Epithelial cell of proximal tubule (primary cell): ENCODE results near the gene CFP. TPM values are rescaled to one million over a fixed set of nuclear protein-coding genes. Genes with fewer than 3 reads are reported as not detected.

Source experiments
- DNase-seq: peaks from one replicate; pipeline ENCODE4 v3.0.0-alpha.2; 2011; ENCODE audit warnings: low read depth
- H3K4me3 ChIP-seq: 2 replicates; pipeline ENCODE4 v1.5.1; 2011; ENCODE audit warnings: low read depth, mild to moderate bottlenecking, low read length
- total RNA-seq: library from RNA; depleted of rRNA; stranded (reverse); fragments of >200 nt; gene quantifications from 2 replicates; pipeline ENCODE4 v1.2.3, GENCODE V29; 2015
- TF ChIP-seq, protein P1 (sequence below): conservative IDR thresholded peaks from 2 replicates; pipeline ENCODE4 v1.5.1; 2012; ENCODE audit warnings: low read depth, mild to moderate bottlenecking, low read length

Gene CFP
- total RNA-seq, 1 donor from 2014 or later, result 0.06 TPM

- H3K4me3 ChIP-seq, result peak overlapping the region; percentile 73
- TF ChIP-seq, protein P1, sequence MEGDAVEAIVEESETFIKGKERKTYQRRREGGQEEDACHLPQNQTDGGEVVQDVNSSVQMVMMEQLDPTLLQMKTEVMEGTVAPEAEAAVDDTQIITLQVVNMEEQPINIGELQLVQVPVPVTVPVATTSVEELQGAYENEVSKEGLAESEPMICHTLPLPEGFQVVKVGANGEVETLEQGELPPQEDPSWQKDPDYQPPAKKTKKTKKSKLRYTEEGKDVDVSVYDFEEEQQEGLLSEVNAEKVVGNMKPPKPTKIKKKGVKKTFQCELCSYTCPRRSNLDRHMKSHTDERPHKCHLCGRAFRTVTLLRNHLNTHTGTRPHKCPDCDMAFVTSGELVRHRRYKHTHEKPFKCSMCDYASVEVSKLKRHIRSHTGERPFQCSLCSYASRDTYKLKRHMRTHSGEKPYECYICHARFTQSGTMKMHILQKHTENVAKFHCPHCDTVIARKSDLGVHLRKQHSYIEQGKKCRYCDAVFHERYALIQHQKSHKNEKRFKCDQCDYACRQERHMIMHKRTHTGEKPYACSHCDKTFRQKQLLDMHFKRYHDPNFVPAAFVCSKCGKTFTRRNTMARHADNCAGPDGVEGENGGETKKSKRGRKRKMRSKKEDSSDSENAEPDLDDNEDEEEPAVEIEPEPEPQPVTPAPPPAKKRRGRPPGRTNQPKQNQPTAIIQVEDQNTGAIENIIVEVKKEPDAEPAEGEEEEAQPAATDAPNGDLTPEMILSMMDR, result no peak
- no peak for DNase-seq
These were observed 19.5 kb upstream of the CFP start for GRCh38 chrX:47649271-47649670.

- DNase-seq, result no peak
- no peak overlapping the region for H3K4me3 ChIP-seq
- TF ChIP-seq, protein P1, result no peak
These were observed 18.6 kb upstream of the CFP start for GRCh38 chrX:47648376-47648775.

DNA sequence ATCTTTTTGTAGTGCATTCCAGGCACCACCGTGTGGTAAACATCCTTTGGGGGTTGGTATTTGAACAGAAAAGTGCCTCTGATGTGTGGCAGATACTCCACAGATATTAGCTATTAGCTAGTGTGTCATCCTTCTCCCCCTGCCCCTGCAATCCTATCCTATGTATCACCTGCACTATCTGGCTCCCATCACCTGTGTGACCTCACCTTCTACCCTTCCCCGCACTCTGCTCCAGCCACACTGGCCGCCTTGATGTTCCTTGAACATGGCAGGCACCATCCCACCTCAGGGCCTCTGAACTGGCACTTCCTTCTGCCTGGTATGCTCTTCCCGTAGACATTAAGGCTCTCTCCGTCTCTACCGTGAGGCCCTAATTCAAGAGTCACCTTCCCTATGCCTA lies 16.9 kb upstream of the CFP start:
- H3K4me3 ChIP-seq, result no peak overlapping the region
- no peak for DNase-seq
- TF ChIP-seq, protein P1, result no peak

GRCh38 chrX:47645530-47645929 lies 15.8 kb upstream of the CFP start:
- TF ChIP-seq, protein P1, result no peak
- DNase-seq, result no peak
- no peak overlapping the region for H3K4me3 ChIP-seq

- DNase-seq, result no peak
- no peak overlapping the region for H3K4me3 ChIP-seq
- TF ChIP-seq, protein P1, result no peak
These were observed 14.9 kb upstream of the CFP start for GRCh38 chrX:47644557-47645091.

GRCh38 chrX:47643926-47644325 lies 14.2 kb upstream of the CFP start:
- TF ChIP-seq, protein P1, result peak; percentile 46
- H3K4me3 ChIP-seq, result no peak overlapping the region
- DNase-seq, result no peak

- TF ChIP-seq, protein P1, result no peak
- DNase-seq, result no peak
- no peak overlapping the region for H3K4me3 ChIP-seq
These were observed 9.1 kb upstream of the CFP start for GRCh38 chrX:47638816-47639215.
